Fibroblast of lung (primary cell): Measurements from ENCODE around the gene FHL3.

Experiments used
- EZH2 ChIP-seq: IDR thresholded peaks from 2 replicates; pipeline ENCODE4 v1.5.1; 2012; ENCODE audit warnings: low read length, control low read depth, mild to moderate bottlenecking; ENCODE audit errors: missing control alignments
- TF ChIP-seq, protein P1 (sequence below), 2 donors: IDR thresholded peaks in 1 of 2; conservative IDR thresholded peaks in 1 of 2; 1 replicate in 1 of 2; 2 replicates in 1 of 2; pipeline ENCODE4 v1.5.1; 2011 to 2012; ENCODE audit warnings: low read length in 2 of 2, control low read depth in 1 of 2, inconsistent platforms in 1 of 2, low read depth in 1 of 2, mild to moderate bottlenecking in 1 of 2

DNA sequence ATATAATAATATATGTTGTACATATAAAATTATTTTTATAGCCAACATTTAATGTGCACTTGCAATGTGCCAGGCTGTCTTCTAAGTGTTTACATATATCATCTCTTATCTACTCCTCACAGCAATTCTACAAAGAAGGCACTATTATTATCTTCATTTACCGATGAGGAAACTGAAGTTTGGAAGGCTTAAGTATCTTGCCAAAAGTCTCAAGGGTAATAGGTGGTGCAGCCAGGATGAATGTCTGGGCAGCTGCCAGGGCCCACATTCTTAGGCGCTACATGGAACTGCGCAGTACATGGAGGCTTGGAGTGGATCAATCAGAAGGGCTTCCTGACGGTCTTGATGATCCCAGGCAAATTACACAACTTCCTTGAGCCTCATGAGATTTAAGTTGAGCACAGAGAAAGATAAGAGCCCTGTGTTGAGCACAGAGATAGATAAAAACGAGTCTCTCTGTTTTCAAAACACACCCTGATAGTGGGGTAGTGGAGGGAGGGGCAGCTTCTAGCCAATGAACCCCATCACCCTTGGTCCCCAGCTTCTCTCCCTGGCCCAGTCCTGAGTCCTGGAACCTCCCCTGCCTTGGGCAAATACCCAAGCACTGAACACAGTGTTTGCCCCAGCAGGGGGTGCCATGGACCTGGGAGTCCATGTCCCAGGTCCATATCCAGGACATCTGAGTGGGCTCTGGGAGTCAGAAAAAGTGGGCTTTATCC is 32.1 kb upstream of the FHL3 start:
- TF ChIP-seq, protein P1, sequence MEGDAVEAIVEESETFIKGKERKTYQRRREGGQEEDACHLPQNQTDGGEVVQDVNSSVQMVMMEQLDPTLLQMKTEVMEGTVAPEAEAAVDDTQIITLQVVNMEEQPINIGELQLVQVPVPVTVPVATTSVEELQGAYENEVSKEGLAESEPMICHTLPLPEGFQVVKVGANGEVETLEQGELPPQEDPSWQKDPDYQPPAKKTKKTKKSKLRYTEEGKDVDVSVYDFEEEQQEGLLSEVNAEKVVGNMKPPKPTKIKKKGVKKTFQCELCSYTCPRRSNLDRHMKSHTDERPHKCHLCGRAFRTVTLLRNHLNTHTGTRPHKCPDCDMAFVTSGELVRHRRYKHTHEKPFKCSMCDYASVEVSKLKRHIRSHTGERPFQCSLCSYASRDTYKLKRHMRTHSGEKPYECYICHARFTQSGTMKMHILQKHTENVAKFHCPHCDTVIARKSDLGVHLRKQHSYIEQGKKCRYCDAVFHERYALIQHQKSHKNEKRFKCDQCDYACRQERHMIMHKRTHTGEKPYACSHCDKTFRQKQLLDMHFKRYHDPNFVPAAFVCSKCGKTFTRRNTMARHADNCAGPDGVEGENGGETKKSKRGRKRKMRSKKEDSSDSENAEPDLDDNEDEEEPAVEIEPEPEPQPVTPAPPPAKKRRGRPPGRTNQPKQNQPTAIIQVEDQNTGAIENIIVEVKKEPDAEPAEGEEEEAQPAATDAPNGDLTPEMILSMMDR (conservative IDR thresholded peaks at IDR 0.05 in 1 of 2, IDR thresholded peaks at IDR 0.05 in 1 of 2; ENCODE audit: low read depth in 1 of 2, low read length in 2 of 2) = peak; percentile 23 to 24
- TF ChIP-seq EZH2 = no peak
